Heart right ventricle (tissue), 16 donors: Measurements from ENCODE around the gene NUP214. TPM values are rescaled to one million over a fixed set of nuclear protein-coding genes. Genes with fewer than 3 reads are reported as not detected.
"Not testable (repeated sequence)": the region's sequence is repeated elsewhere in the genome, so short reads cannot be mapped to it uniquely, and the experiment has no call there.

Source experiments
- ATAC-seq, 8 donors: fragments of 200-7000 bp; cut with Tn5 transposase; one replicate each; pipeline ENCODE4 v1.9.1; 2020; ENCODE audit warnings: mild to moderate bottlenecking in 8 of 8, moderate library complexity in 8 of 8, moderate number of reproducible peaks in 1 of 8
- DNase-seq, 2 donors: peaks; one replicate each; pipeline ENCODE4 v3.0.0-alpha.2; 2020
- H3K27ac ChIP-seq, 10 donors: fragments of 200-600 bp; sonication (generic) in 2 of 10; one replicate each; pipeline versions ENCODE4 v1.5.0 to v1.8.0; 2020 to 2022; ENCODE audit warnings: mild to moderate bottlenecking in 3 of 10
- H3K27me3 ChIP-seq, 7 donors: fragments of 200-600 bp; one replicate each; pipeline ENCODE4 v1.8.0; 2021 to 2022; ENCODE audit warnings: mild to moderate bottlenecking in 2 of 7
- H3K36me3 ChIP-seq, 9 donors: fragments of 200-600 bp; sonication (generic) in 1 of 9; one replicate each; pipeline versions ENCODE4 v1.5.0 to v1.8.0; 2020 to 2022; ENCODE audit warnings: mild to moderate bottlenecking in 2 of 9
- H3K4me1 ChIP-seq, 9 donors: fragments of 200-600 bp; sonication (generic) in 1 of 9; one replicate each; pipeline versions ENCODE4 v1.5.0 to v1.8.0; 2020 to 2022; ENCODE audit warnings: mild to moderate bottlenecking in 4 of 9
- H3K4me3 ChIP-seq, 10 donors: fragments of 200-600 bp; sonication (generic) in 2 of 10; one replicate each; pipeline versions ENCODE4 v1.5.0 to v1.8.0; 2020 to 2022; ENCODE audit warnings: mild to moderate bottlenecking in 7 of 10, moderate library complexity in 2 of 10
- H3K9me3 ChIP-seq, 11 donors: fragments of 200-600 bp in 10 of 11; sonication (generic) in 2 of 11; one replicate each; pipeline versions ENCODE4 v1.5.0 to v1.8.0; 2013 to 2022; ENCODE audit warnings: mild to moderate bottlenecking in 2 of 11, control low read depth in 1 of 11, moderate library complexity in 1 of 11
- WGBS, 2 donors: extraction: QIAGEN DNeasy Blood & Tissue Kit; methylation state at CpG; one replicate each; pipeline ENCODE4 v1.1.7; 2013; ENCODE audit warnings: inconsistent platforms in 1 of 2; 5-methylcytosine and 5-hydroxymethylcytosine counted together
- intact Hi-C, 10 donors: fragments of 100-400 bp; cut with DNase I; formaldehyde crosslinking; loops; one replicate each; pipeline versions ENCODE4 v1.11.1 to v1.14.2; 2022
- polyA plus RNA-seq, 2 donors: library from polyadenylated mRNA; stranded (reverse); fragments of 200-250 nt; gene quantifications; one replicate each; pipeline ENCODE4 v1.2.3, GENCODE V29; 2013
- total RNA-seq, 10 donors: library from RNA; stranded (reverse); fragmentation: NEBNext Ultra II Directional in 3 of 10; extraction: Animal tissue kit (Norgen Biotek cat#: 25700) in 3 of 10; gene quantifications; one replicate each; pipeline versions ENCODE4 v1.2.1 to v1.2.4, GENCODE V29; 2021 to 2023
- TF ChIP-seq, protein P1 (sequence below), 9 donors: fragments of 200-600 bp; sonication (generic) in 2 of 9; IDR thresholded peaks; one replicate each; pipeline versions ENCODE4 v1.5.0 to v1.8.0; 2021 to 2022; ENCODE audit warnings: antibody characterized with exemption in 9 of 9, mild to moderate bottlenecking in 5 of 9, moderate library complexity in 1 of 9
- donor health status: Arrhythmogenic right ventricular cardiomyopathy.
- donor health status: ischemic (EF 13 %, LVEDD 7.1; RV severe dilation, severe dysfunction).
- donor health status: healthy with polysubstance abuse.
- donor health status: DM: no; HTN: yes; CAD: no.
- donor health status: DM: no; HTN: no; CAD: no.
- donor health status: ischemic (EF 25% LVEDD 6.9; RV normal size, moderate dysfunction).
- donor health status: ischemic (EF 25% LVEDD 5.7; RV mildly dilated, moderate dysfunction).
- donor health status: healthy.
- donor health status: DM: yes; HTN: yes; CAD: no.
- donor health status: Ischemic cardiomyopathy.
- donor health status: ischemic (EF 35%, LVEDD 5.7; RV mildly dilated, moderate dysfunction).
- donor health status: nonischemic (EF 11% LVEDD 7.7; RV severe dilation, severe dysfunction).
- donor health status: DM: yes; HTN: yes; CAD: no.
- donor health status: PGD.
- donor health status: ischemic (EF 29% LVEDD 5.4; RV normal size, mild dysfunction).
- donor health status: nonischemic (EF 23%, LVEDD 6.1; RV moderate dilation, normal function).

The NUP214 gene
- total and polyA plus RNA-seq, 12 donors = 13.8 to 27.1 (median 22.9) TPM

DNA sequence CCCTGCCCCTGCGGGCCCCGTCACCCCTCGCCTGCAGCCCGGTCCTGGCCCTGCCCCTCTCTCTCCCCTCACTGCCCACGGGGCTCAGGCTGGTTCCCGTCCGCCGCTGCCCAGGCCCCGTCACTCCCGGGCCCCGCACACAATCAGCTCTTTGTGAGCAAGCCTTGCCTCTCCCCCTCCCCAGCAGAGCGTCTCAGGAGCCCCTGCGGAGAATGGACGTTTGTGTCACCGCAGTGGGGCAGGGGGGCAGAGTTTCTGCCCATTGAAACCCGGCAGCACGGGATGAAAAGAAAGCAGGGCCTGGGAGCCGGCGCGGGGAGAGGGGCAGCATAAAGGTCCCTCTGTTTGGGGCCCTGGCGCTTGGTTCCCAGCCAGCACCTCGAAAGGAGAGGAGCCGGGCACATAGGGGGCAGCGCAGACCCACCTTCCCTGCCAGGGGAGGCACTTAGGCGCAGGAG lies 13.5 kb upstream of the NUP214 start:
- WGBS, 2 donors = 79 to 82% methylated on average over 24 of the region's 25 CpGs
- H3K4me1 ChIP-seq = peaks cover 0 to 52% (median 14%) of the 10 kb centered on the region in 9 donors
- H3K9me3 ChIP-seq = no peaks in the 10 kb centered on the region
- H3K27me3 ChIP-seq = no peaks in the 10 kb centered on the region
- ATAC-seq = no peak
- intact Hi-C loops = loop anchor here in 1 of 10 donors (10.0 kb wide), 1 partner anchor 417 kb away; the partner anchor contains the start of gene EXOSC2
- TF ChIP-seq, protein P1, sequence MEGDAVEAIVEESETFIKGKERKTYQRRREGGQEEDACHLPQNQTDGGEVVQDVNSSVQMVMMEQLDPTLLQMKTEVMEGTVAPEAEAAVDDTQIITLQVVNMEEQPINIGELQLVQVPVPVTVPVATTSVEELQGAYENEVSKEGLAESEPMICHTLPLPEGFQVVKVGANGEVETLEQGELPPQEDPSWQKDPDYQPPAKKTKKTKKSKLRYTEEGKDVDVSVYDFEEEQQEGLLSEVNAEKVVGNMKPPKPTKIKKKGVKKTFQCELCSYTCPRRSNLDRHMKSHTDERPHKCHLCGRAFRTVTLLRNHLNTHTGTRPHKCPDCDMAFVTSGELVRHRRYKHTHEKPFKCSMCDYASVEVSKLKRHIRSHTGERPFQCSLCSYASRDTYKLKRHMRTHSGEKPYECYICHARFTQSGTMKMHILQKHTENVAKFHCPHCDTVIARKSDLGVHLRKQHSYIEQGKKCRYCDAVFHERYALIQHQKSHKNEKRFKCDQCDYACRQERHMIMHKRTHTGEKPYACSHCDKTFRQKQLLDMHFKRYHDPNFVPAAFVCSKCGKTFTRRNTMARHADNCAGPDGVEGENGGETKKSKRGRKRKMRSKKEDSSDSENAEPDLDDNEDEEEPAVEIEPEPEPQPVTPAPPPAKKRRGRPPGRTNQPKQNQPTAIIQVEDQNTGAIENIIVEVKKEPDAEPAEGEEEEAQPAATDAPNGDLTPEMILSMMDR (IDR thresholded peaks at IDR 0.05) = no peak
- no peak overlapping the region for H3K4me3 ChIP-seq
- peak overlapping the region in 3 of 10 donors; percentile 23 to 36 (median 28) for H3K27ac ChIP-seq
- DNase-seq = no peak
- peaks cover 0 to 20% (median 0%) of the 10 kb centered on the region in 9 donors for H3K36me3 ChIP-seq

DNA sequence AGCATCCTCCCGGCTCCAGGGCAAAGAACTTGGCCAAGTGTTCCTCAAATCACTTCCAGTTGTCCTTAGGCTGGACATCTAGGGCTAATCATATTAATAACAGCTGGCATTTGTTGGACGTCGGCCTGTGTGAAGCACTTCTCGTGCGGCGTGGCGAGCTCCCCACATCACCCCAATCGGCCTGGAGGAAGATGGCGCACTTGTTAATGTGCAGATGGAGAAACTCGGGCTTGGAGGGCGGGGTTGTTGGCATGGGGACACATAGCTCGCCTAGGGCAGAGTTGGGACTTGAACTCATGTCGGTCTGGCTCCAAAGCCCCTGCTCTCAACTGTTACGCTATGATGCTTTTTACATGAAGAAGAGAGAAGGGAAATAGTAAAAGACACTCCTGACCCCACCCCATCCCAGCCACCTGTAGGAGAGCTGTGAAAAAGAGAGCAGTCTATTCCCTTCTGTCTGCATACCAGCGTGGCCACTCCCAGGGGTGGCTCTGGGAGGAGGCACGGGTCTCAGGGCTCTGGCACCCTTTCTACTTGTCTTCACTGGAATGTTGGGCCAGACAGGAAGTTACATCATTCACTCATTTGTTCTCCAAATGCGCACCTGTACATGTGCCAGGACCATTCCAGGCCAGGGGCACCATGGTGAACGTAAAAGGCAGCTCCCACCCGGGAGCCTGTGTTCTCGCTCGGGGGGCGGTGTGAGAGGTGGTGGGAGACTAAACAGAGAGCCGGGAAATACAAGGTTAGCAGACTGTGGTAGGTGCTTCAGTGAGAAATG lies 12.8 kb upstream of the NUP214 start:
- peaks cover 0 to 20% (median 0%) of the 10 kb centered on the region in 9 donors for H3K36me3 ChIP-seq
- intact Hi-C loops = loop anchor here in 1 of 10 donors (10.0 kb wide), 1 partner anchor 418 kb away; the partner anchor contains the start of gene EXOSC2
- peak overlapping the region in 5 of 10 donors; percentile 27 to 42 (median 39) for H3K27ac ChIP-seq
- TF ChIP-seq, protein P1 (IDR thresholded peaks at IDR 0.05) = no peak
- no peak for ATAC-seq
- H3K4me1 ChIP-seq = peaks cover 0 to 50% (median 21%) of the 10 kb centered on the region in 9 donors
- DNase-seq = no peak
- WGBS, 2 donors = 84 to 87% methylated on average over 23 of the region's 23 CpGs
- no peaks in the 10 kb centered on the region for H3K9me3 ChIP-seq
- no peaks in the 10 kb centered on the region for H3K27me3 ChIP-seq
- H3K4me3 ChIP-seq = no peak overlapping the region

DNA sequence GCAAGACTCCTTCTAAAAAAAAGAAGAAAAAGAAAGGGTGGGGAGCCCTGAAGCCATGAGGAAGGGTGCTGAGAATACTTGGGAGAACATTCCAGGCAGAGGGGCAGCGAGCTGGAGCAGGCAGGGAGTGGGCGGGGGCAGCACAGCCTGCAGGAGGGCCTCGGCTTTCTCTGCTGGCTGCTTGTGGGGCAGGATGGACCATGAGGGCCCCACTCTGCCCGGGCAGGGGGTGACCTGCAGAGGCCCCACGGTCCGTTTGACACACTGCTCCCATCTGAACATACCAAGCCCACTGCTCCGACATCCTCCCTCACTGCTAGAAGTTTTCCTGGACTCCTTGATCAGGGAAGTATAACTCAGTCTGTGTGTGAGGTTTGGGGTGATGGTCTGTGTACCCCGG lies 11.7 kb upstream of the NUP214 start:
- H3K36me3 ChIP-seq = peaks cover 0 to 28% (median 0%) of the 10 kb centered on the region in 9 donors
- peak overlapping the region in 4 of 10 donors; percentile 22 to 51 (median 44) for H3K27ac ChIP-seq
- ATAC-seq (no peak), DNase-seq (no peak)
- intact Hi-C loops = loop anchor here in 1 of 10 donors (10.0 kb wide), 1 partner anchor 419 kb away; the partner anchor contains the start of gene EXOSC2
- 87 to 89% methylated on average over 8 of the region's 8 CpGs for WGBS, 2 donors
- H3K9me3 ChIP-seq = no peaks in the 10 kb centered on the region
- H3K4me1 ChIP-seq = peaks cover 0 to 51% (median 21%) of the 10 kb centered on the region in 9 donors
- H3K4me3 ChIP-seq = no peak overlapping the region
- TF ChIP-seq, protein P1 (IDR thresholded peaks at IDR 0.05) = no peak
- no peaks in the 10 kb centered on the region for H3K27me3 ChIP-seq

DNA sequence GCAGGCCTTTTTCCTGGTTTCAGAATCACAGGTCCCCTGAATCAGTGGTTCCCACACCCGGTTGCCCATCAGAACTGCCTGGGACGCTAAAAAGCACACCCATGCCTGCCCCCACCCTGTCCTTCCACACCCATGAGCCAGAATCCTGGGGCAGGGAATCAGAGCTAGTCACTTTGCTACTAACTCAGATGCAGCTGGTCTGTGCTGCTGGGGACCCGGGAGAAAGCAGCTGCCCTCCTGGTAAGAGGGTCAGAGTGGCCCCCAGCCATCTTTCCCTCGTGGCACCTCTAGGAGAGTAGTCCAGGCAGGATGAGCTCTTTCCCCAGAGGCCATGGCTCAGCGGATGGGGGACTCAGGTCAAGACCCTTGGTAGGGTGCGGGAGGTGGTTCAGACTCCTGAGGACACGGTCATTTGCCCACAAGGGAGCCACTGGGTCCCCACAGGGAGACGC lies 11.3 kb upstream of the NUP214 start:
- Histone ChIP-seq H3K27me3 (no peaks in the 10 kb centered on the region), H3K9me3 (no peaks in the 10 kb centered on the region), H3K27ac (peak overlapping the region in 4 of 10 donors; percentile 22 to 51 (median 44)), H3K4me3 (no peak overlapping the region), H3K4me1 (peaks cover 0 to 51% (median 21%) of the 10 kb centered on the region in 9 donors), H3K36me3 (peaks cover 0 to 32% (median 0%) of the 10 kb centered on the region in 9 donors)
- DNase-seq (no peak), ATAC-seq (no peak)
- 85 to 88% methylated on average over 8 of the region's 8 CpGs for WGBS, 2 donors
- intact Hi-C loops = loop anchor here in 1 of 10 donors (10.0 kb wide), 1 partner anchor 419 kb away; the partner anchor contains the start of gene EXOSC2
- TF ChIP-seq, protein P1 (IDR thresholded peaks at IDR 0.05) = no peak

DNA sequence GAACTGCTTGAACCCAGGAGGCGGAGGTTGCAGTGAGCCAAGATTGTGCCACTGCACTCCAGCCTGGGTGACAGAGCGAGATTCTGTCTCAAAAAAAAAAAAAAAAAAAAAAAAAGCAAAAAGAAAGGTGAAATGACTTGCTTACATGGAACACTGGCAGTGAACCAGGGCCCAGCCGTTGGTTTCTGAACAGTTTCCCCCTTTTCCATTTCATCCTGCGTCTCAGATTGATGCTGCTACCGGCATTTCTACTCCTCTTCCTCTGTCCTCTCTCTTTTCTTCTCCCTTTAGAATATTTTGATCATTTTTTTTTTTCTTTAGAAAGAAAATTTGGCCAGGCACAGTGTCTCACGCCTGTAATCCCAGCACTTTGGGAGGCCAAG lies 10.0 kb upstream of the NUP214 start:
- whole genome bisulfite sequencing, 2 donors = 89 to 94% methylated on average over 4 to 6 of the region's 6 CpGs

More for the DNA sequence above, 10.0 kb upstream of the NUP214 start:
- not testable (repeated sequence) for H3K9me3 ChIP-seq, H3K27me3 ChIP-seq, DNase-seq, ATAC-seq, H3K4me3 ChIP-seq
- intact Hi-C loops = loop anchor here in 1 of 10 donors (10.0 kb wide), 1 partner anchor 421 kb away; the partner anchor contains the start of gene EXOSC2
- H3K4me1 ChIP-seq = peaks cover 0 to 48% (median 21%) of the 10 kb centered on the region in 9 donors
- H3K27ac ChIP-seq = peak overlapping the region in 4 of 10 donors; percentile 62 to 91 (median 78)
- peaks cover 0 to 40% (median 0%) of the 10 kb centered on the region in 9 donors for H3K36me3 ChIP-seq
